BLaER1 (cell line): ENCODE measurements around the gene DUS1L.
A peak's percentile ranks its signal among the peaks of the same experiment; 100 is the strongest.

Source experiments
- H3K27ac ChIP-seq: shearing (Covaris generic); formaldehyde crosslinking; 2 replicates; pipeline ENCODE4 v1.8.1; 2022
- H3K27me3 ChIP-seq: shearing (Covaris generic); formaldehyde crosslinking; 2 replicates; pipeline ENCODE4 v1.8.1; 2022
- H3K36me3 ChIP-seq: shearing (Covaris generic); formaldehyde crosslinking; 2 replicates; pipeline ENCODE4 v1.8.1; 2022
- H3K4me1 ChIP-seq: shearing (Covaris generic); formaldehyde crosslinking; 2 replicates; pipeline ENCODE4 v1.8.1; 2022
- H3K4me2 ChIP-seq: shearing (Covaris generic); formaldehyde crosslinking; 2 replicates; pipeline ENCODE4 v1.8.1; 2022
- H3K4me3 ChIP-seq: shearing (Covaris generic); formaldehyde crosslinking; 2 replicates; pipeline ENCODE4 v1.8.1; 2022
- H3K9ac ChIP-seq: shearing (Covaris generic); formaldehyde crosslinking; 2 replicates; pipeline ENCODE4 v1.8.1; 2022
- H3K9me3 ChIP-seq: shearing (Covaris generic); formaldehyde crosslinking; 2 replicates; pipeline ENCODE4 v1.8.1; 2022
- H4K20me1 ChIP-seq: shearing (Covaris generic); formaldehyde crosslinking; 2 replicates; pipeline ENCODE4 v1.8.1; 2022
- Cebpa-rat ChIP-seq: shearing (Covaris generic); IDR thresholded peaks from 2 replicates; pipeline ENCODE4 v1.8.1; 2022

DUS1L gene

GRCh38 chr17:82035956-82036633 is 29.5 kb downstream of the DUS1L start:
- H3K4me3 ChIP-seq: peak overlapping the region; percentile 83
- H3K4me1 ChIP-seq: peaks cover 50% of the 10 kb centered on the region
- no peaks in the 10 kb centered on the region for H3K9me3 ChIP-seq
- H3K36me3 ChIP-seq: 0 out of 2 replicates have a peak, but pooled peaks cover 5% of the 10 kb centered on the region
- no peak for TF ChIP-seq Cebpa-rat
- peak overlapping the region; percentile 100 for H3K4me2 ChIP-seq
- peaks cover 38% of the 10 kb centered on the region for H4K20me1 ChIP-seq
- H3K9ac ChIP-seq: peak overlapping the region; percentile 92
- peaks cover 17% of the 10 kb centered on the region; the same call in 1 of the 2 replicates for H3K27me3 ChIP-seq
- peak overlapping the region; percentile 82 for H3K27ac ChIP-seq

DNA sequence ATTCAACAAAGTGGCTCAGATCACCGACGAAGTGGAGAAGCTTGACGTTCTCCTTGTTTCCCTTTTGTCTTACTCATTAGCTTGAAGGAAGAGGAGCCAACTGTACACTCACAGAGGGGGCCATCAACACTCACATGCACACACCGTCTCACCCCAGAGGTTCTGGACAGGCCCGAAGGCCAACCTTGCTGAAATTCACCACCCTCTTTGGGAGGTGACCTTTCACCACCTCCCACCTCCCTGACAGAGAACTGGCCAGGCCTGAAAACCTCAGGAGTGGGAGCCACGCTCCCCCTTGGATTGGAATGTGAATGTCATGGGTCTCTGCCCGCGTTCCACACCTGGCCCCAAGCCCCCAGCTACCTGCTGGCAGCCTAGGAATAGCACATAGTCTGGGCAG is 30.1 kb downstream of the DUS1L start:
- Histone ChIP-seq H3K9me3 (no peaks in the 10 kb centered on the region), H3K36me3 (0 out of 2 replicates have a peak, but pooled peaks cover 5% of the 10 kb centered on the region), H3K9ac (no peak overlapping the region), H3K4me3 (no peak overlapping the region), H3K27me3 (peaks cover 17% of the 10 kb centered on the region; the same call in 1 of the 2 replicates), H3K4me2 (peak overlapping the region; percentile 100), H3K4me1 (peaks cover 50% of the 10 kb centered on the region), H4K20me1 (peaks cover 38% of the 10 kb centered on the region), H3K27ac (no peak overlapping the region)
- no peak for TF ChIP-seq Cebpa-rat

GRCh38 chr17:82034371-82035011 is 31.1 kb downstream of the DUS1L start:
- Histone ChIP-seq H3K9me3 (no peaks in the 10 kb centered on the region), H3K9ac (no peak overlapping the region; the same call in 1 of the 2 replicates), H3K27ac (no peak overlapping the region), H3K36me3 (peaks cover 6% of the 10 kb centered on the region; the same call in 1 of the 2 replicates), H3K4me1 (peaks cover 59% of the 10 kb centered on the region), H3K4me3 (no peak overlapping the region), H3K27me3 (peaks cover 17% of the 10 kb centered on the region; the same call in 1 of the 2 replicates), H3K4me2 (peak overlapping the region; percentile 1; the same call in 1 of the 2 replicates), H4K20me1 (peaks cover 46% of the 10 kb centered on the region)
- TF ChIP-seq Cebpa-rat: no peak

DNA sequence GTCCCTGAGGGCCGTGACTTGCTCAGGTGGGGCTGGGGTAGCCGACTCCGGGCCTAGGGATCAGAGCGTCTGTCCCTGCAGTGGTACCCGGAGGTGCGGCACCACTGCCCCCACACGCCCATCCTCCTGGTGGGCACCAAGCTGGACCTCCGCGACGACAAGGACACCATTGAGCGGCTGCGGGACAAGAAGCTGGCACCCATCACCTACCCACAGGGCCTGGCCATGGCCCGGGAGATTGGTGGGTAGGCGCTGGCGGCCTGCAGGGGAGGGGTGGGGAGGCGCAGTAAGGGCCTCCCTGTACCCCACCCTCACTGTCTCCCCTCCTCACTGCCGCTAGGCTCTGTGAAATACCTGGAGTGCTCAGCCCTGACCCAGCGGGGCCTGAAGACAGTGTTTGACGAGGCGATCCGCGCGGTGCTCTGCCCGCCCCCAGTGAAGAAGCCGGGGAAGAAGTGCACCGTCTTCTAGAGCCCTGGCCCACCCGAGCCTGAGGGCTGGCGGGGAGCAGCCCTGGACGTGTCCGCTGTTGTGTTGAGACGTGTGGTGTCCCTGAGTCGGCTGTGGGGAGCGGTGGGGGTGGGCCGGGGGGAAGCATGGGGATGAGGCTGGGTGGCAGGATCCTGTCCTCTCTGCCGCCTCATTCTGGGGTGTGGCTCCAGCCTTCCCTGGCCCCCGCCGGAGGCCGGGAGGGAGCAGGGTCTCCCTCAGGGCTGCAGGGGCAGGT is 32.1 kb downstream of the DUS1L start:
- peaks cover 16% of the 10 kb centered on the region; the same call in 1 of the 2 replicates for H3K36me3 ChIP-seq
- H3K4me3 ChIP-seq: no peak overlapping the region
- peaks cover 63% of the 10 kb centered on the region for H3K4me1 ChIP-seq
- H4K20me1 ChIP-seq: peaks cover 48% of the 10 kb centered on the region
- peaks cover 17% of the 10 kb centered on the region; the same call in 1 of the 2 replicates for H3K27me3 ChIP-seq
- no peak overlapping the region for H3K9ac ChIP-seq
- TF ChIP-seq Cebpa-rat: no peak
- peak overlapping the region; percentile 99; the same call in 1 of the 2 replicates for H3K4me2 ChIP-seq
- no peak overlapping the region for H3K27ac ChIP-seq
- no peaks in the 10 kb centered on the region for H3K9me3 ChIP-seq

- H3K4me3 ChIP-seq: peak overlapping the region; percentile 74
Measured at GRCh38 chr17:82031885-82032627, 33.5 kb downstream of the DUS1L start.

DNA sequence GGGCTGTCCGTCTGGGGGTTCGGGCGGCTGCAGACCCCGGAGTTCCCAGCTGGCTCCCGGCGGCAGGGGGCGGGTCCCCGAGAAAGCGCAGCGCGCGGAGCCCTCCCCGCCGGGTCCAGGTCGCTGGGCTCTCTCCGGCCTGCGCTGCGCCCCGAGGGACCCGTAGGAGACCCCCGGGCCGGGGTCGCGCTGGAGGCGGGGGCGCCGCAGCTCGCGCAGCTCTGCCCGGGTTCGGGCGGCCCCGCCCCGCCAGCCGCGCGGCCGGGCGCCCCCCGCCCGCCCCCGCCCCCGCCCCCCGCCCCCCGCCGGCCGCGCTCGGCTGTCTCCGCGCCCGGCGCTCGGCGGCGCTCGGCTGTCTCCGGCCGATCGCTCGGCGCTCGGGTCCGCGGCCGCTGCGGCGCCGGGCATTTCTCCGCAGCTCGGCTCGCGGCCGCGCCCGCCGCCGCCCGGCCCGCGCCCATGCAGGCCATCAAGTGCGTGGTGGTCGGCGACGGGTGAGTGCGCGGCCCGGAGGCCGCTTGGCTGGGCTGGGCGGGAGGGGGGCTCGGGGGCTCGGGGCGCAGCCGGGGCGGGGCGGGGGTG is 34.2 kb downstream of the DUS1L start, which contains the start of gene RAC3:
Gene RAC3, plus strand, starts transcription at position 376 of the 582 bp plus-strand sequence. Its CDS starts 84 bp downstream, at position 460.
- Histone ChIP-seq H3K27me3 (peaks cover 17% of the 10 kb centered on the region; the same call in 1 of the 2 replicates), H3K9ac (peak within 1 kb of the TSS; percentile 79), H3K36me3 (peaks cover 32% of the 10 kb centered on the region), H3K27ac (peak within 1 kb of the TSS; percentile 60), H3K9me3 (no peaks in the 10 kb centered on the region), H3K4me2 (peak within 1 kb of the TSS; percentile 99), H3K4me3 (peak within 1 kb of the TSS; percentile 74), H3K4me1 (peaks cover 52% of the 10 kb centered on the region), H4K20me1 (peaks cover 41% of the 10 kb centered on the region)
- TF ChIP-seq Cebpa-rat: no peak

More at GRCh38 chr17:82031885-82032627, 33.5 kb downstream of the DUS1L start:
- peak overlapping the region; percentile 79 for H3K9ac ChIP-seq
- peaks cover 57% of the 10 kb centered on the region for H3K4me1 ChIP-seq
- H4K20me1 ChIP-seq: peaks cover 48% of the 10 kb centered on the region
- H3K27ac ChIP-seq: peak overlapping the region; percentile 58
- H3K36me3 ChIP-seq: peaks cover 26% of the 10 kb centered on the region
- no peak for TF ChIP-seq Cebpa-rat
- no peaks in the 10 kb centered on the region for H3K9me3 ChIP-seq
- H3K27me3 ChIP-seq: peaks cover 17% of the 10 kb centered on the region; the same call in 1 of the 2 replicates
- peak overlapping the region; percentile 99 for H3K4me2 ChIP-seq

GRCh38 chr17:82030470-82031302 is 34.9 kb downstream of the DUS1L start:
- Histone ChIP-seq H3K27ac (peak overlapping the region; percentile 60; the same call in 1 of the 2 replicates), H3K4me3 (peak overlapping the region; percentile 74), H3K4me1 (peaks cover 45% of the 10 kb centered on the region), H3K27me3 (peaks cover 17% of the 10 kb centered on the region; the same call in 1 of the 2 replicates), H3K4me2 (peak overlapping the region; percentile 94), H3K9me3 (no peaks in the 10 kb centered on the region), H3K36me3 (peaks cover 39% of the 10 kb centered on the region), H3K9ac (peak overlapping the region; percentile 63), H4K20me1 (peaks cover 34% of the 10 kb centered on the region)
- TF ChIP-seq Cebpa-rat: no peak

DNA sequence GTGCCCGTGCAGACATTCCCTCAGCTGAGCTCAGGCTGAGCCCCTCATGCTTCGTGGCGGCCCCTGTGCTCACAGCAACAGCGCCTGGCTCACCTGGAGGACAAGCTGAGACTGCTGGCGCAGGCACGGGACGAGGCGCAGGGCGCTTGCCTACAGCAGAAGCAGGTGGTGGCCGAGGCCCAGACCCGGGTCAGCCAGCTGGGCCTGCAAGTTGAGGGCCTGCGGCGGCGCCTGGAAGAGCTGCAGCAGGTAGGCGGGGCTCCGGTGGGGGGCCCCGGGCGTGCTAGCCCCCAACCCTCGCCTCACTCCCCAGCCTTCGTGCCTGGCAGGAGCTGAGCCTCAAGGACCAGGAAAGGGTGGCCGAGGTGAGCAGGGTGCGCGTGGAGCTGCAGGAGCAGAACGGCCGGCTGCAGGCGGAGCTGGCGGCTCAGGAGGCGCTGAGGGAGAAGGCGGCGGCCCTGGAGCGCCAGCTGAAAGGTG is 35.6 kb downstream of the DUS1L start:
- Histone ChIP-seq H3K9ac (0 out of 2 replicates have a peak overlapping the region, but pooled peaks have one; percentile 23), H3K36me3 (peaks cover 46% of the 10 kb centered on the region), H3K27me3 (peaks cover 17% of the 10 kb centered on the region; the same call in 1 of the 2 replicates), H4K20me1 (peaks cover 28% of the 10 kb centered on the region), H3K27ac (no peak overlapping the region), H3K4me1 (peaks cover 42% of the 10 kb centered on the region), H3K9me3 (no peaks in the 10 kb centered on the region), H3K4me3 (peak overlapping the region; percentile 74), H3K4me2 (peak overlapping the region; percentile 94)
- TF ChIP-seq Cebpa-rat: no peak
